Ishikawa (cell line): ENCODE data around the gene TSPAN14.

Experiments used
- EGR1 ChIP-seq: IDR thresholded peaks from 2 replicates; pipeline ENCODE4 v1.6.1; 2012
- FOXM1 ChIP-seq: IDR thresholded peaks from 2 replicates; pipeline ENCODE4 v1.6.1; 2012; ENCODE audit warnings: low read depth, borderline replicate concordance
- REST ChIP-seq: IDR thresholded peaks from 2 replicates; pipeline ENCODE4 v1.6.1; 2012; ENCODE audit warnings: low read depth, mild to moderate bottlenecking
- TAF1 ChIP-seq: IDR thresholded peaks from 2 replicates; pipeline ENCODE4 v1.6.1; 2012; ENCODE audit warnings: low read depth, mild to moderate bottlenecking
- TEAD4 ChIP-seq: IDR thresholded peaks from 2 replicates; pipeline ENCODE4 v1.6.1; 2012

GRCh38 chr10:80515511-80515910 lies 61.4 kb downstream of the TSPAN14 start:
- TF ChIP-seq TEAD4 = no peak
- TF ChIP-seq TAF1 = no peak
- no peak for TF ChIP-seq EGR1
- no peak for TF ChIP-seq REST
- no peak for TF ChIP-seq FOXM1
